Activated naive CD4-positive, alpha-beta T cell (primary cell): ENCODE data around the gene STK32C.
A peak's percentile ranks its signal among the peaks of the same experiment; 100 is the strongest.

Experiments used
- DNase-seq, 4 experiments: peaks; one replicate each; lab custom pipeline; 2025; lab: John Stamatoyannopoulos, UW

Gene STK32C

GRCh38 chr10:132307823-132308586, at the start of gene STK32C:
STK32C (minus strand) TSS chr10:132307950; CDS start chr10:132307833, 117 bp downstream.
- peak; percentile 90 to 97 (median 96) for DNase-seq

- no peak for DNase-seq
Measured at GRCh38 chr10:132356621-132357195, 49.0 kb upstream of the STK32C start.

- DNase-seq: no peak
Measured at GRCh38 chr10:132355754-132356153, 48.0 kb upstream of the STK32C start.

- no peak for DNase-seq
Measured at GRCh38 chr10:132355297-132355696, 47.5 kb upstream of the STK32C start.

GRCh38 chr10:132354356-132355094, 46.8 kb upstream of the STK32C start:
- DNase-seq: no peak

- no peak for DNase-seq
Measured at GRCh38 chr10:132353456-132354355, 46.0 kb upstream of the STK32C start.

- DNase-seq: peak; percentile 44 to 74 (median 67)
Measured at GRCh38 chr10:132352462-132353308, 44.9 kb upstream of the STK32C start.

- no peak for DNase-seq
Measured at GRCh38 chr10:132351611-132352010, 43.9 kb upstream of the STK32C start.

GRCh38 chr10:132350946-132351345, 43.2 kb upstream of the STK32C start:
- DNase-seq: no peak

GRCh38 chr10:132350391-132350790, 42.6 kb upstream of the STK32C start:
- no peak for DNase-seq

- DNase-seq: no peak
Measured at GRCh38 chr10:132349766-132350165, 42.0 kb upstream of the STK32C start.

- DNase-seq: no peak
Measured at GRCh38 chr10:132347931-132348267, 40.1 kb upstream of the STK32C start.

- no peak for DNase-seq
Measured at GRCh38 chr10:132347211-132347930, 39.6 kb upstream of the STK32C start.

GRCh38 chr10:132346806-132347205, 39.1 kb upstream of the STK32C start:
- DNase-seq: no peak

GRCh38 chr10:132345345-132345744, 37.6 kb upstream of the STK32C start:
- DNase-seq: no peak

GRCh38 chr10:132344386-132344785, 36.6 kb upstream of the STK32C start:
- no peak for DNase-seq

- no peak for DNase-seq
Measured at GRCh38 chr10:132342553-132342952, 34.8 kb upstream of the STK32C start.

GRCh38 chr10:132341781-132342180, 34.0 kb upstream of the STK32C start:
- DNase-seq: no peak

GRCh38 chr10:132341017-132341416, 33.3 kb upstream of the STK32C start:
- no peak for DNase-seq

GRCh38 chr10:132339276-132339675, 31.5 kb upstream of the STK32C start:
- DNase-seq: no peak
